ENCODE data around the gene TMEM273.

The TMEM273 gene

GRCh38 chr10:49164559-49165188, 23.5 kb downstream of the TMEM273 start:
- no peak for DNase-seq (ENCODE audit: insufficient read length, low spot score)
- TF ChIP-seq CTCF (IDR thresholded peaks at IDR 0.05; ENCODE audit: insufficient read depth, missing control alignments): peak; percentile 33
- FAIRE-seq: no peak

DNA sequence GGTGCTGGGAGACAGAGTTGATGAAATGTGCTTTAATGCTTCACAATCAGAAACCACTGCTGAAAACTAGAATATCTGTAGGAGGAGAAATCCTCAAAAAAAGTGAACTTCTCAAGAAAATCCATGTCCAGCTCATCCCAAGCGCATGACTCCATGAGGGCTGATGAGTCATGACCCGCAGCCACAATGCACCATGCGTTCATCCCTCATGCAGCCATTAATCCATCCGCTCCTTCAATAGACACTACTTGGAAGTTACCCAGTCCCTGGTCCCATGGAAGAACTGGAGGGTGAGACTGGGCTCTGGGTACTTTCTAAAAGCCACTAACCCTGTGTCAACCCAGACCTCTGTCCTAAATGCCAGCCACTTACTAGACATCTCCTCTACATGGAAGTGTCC, 24.4 kb downstream of the TMEM273 start:
- FAIRE-seq: no peak
- DNase-seq (ENCODE audit: insufficient read length, low spot score): no peak
- no peak for TF ChIP-seq CTCF (IDR thresholded peaks at IDR 0.05; ENCODE audit: insufficient read depth, missing control alignments)

GRCh38 chr10:49162761-49163310, 25.4 kb downstream of the TMEM273 start:
- DNase-seq (ENCODE audit: insufficient read length, low spot score) (no peak), FAIRE-seq (no peak)
- TF ChIP-seq CTCF (IDR thresholded peaks at IDR 0.05; ENCODE audit: insufficient read depth, missing control alignments): no peak

DNA sequence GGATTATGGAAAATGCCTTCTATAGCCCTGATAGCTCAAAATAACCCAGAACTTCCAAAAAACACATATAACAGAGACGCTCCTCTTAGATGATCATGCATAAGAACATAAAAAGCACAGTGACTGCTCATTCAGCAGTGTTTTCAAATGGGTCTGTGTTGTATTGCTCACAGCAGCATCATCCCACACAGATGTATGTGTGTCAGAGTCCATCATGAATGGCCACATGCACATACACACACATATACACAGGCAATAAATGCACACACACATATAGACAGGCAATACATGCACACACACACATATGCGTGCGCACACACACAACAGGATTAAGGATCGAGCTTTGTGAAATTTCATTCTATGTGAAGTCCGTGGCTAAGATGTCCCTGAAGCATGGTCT, 26.1 kb downstream of the TMEM273 start:
- FAIRE-seq (no peak), DNase-seq (ENCODE audit: insufficient read length, low spot score) (no peak)
- no peak for TF ChIP-seq CTCF (IDR thresholded peaks at IDR 0.05; ENCODE audit: insufficient read depth, missing control alignments)

- no peak for TF ChIP-seq CTCF (IDR thresholded peaks at IDR 0.05; ENCODE audit: insufficient read depth, missing control alignments)
- FAIRE-seq: no peak
Observed at GRCh38 chr10:49161411-49161997, 26.7 kb downstream of the TMEM273 start.

GRCh38 chr10:49160814-49161213, 27.4 kb downstream of the TMEM273 start:
- no peak for DNase-seq (ENCODE audit: insufficient read length, low spot score)
- no peak for TF ChIP-seq CTCF (IDR thresholded peaks at IDR 0.05; ENCODE audit: insufficient read depth, missing control alignments)
- FAIRE-seq: no peak

More at GRCh38 chr10:49161411-49161997, 26.7 kb downstream of the TMEM273 start:
- no peak for DNase-seq (ENCODE audit: insufficient read length, low spot score)

GRCh38 chr10:49160110-49160509, 28.1 kb downstream of the TMEM273 start:
- no peak for TF ChIP-seq CTCF (IDR thresholded peaks at IDR 0.05; ENCODE audit: insufficient read depth, missing control alignments)
- DNase-seq (ENCODE audit: insufficient read length, low spot score): no peak
- FAIRE-seq: no peak
